Measurements from ENCODE around the gene NACAD.
"Not testable (repeated sequence)": the region's sequence is repeated elsewhere in the genome, so short reads cannot be mapped to it uniquely, and the experiment has no call there.

NACAD gene

GRCh38 chr7:45117582-45117981 is 28.8 kb upstream of the NACAD start:
- no peaks in the 10 kb centered on the region for H3K36me3 ChIP-seq (ENCODE audit: control insufficient read depth, insufficient read depth, low read length)
- 65 to 73% methylated on average over 4 of the region's 4 CpGs for WGBS, 2 experiments
- H3K27ac ChIP-seq (ENCODE audit: insufficient read depth, low read depth, low read length, poor library complexity, severe bottlenecking) = no peak overlapping the region
- no peaks in the 10 kb centered on the region for H3K9me3 ChIP-seq (ENCODE audit: control insufficient read depth, low read length)
- peaks cover 13% of the 10 kb centered on the region for H3K27me3 ChIP-seq (ENCODE audit: control insufficient read depth, insufficient read depth, low read length, poor library complexity, severe bottlenecking)
- no peak overlapping the region for H3K4me3 ChIP-seq (ENCODE audit: insufficient read depth, low read depth, low read length)
- no peaks in the 10 kb centered on the region for H3K4me1 ChIP-seq (ENCODE audit: control insufficient read depth, insufficient read depth, low read length)

- Histone ChIP-seq H3K27ac (ENCODE audit: insufficient read depth, low read depth, low read length, poor library complexity, severe bottlenecking) (no peak overlapping the region), H3K27me3 (ENCODE audit: control insufficient read depth, insufficient read depth, low read length, poor library complexity, severe bottlenecking) (peaks cover 13% of the 10 kb centered on the region), H3K4me3 (ENCODE audit: insufficient read depth, low read depth, low read length) (no peak overlapping the region), H3K36me3 (ENCODE audit: control insufficient read depth, insufficient read depth, low read length) (no peaks in the 10 kb centered on the region), H3K4me1 (ENCODE audit: control insufficient read depth, insufficient read depth, low read length) (no peaks in the 10 kb centered on the region), H3K9me3 (ENCODE audit: control insufficient read depth, low read length) (no peaks in the 10 kb centered on the region)
- 88 to 92% methylated on average over 1 of the region's 1 CpG for WGBS, 2 experiments
Measured at GRCh38 chr7:45116048-45116447, 27.3 kb upstream of the NACAD start.

DNA sequence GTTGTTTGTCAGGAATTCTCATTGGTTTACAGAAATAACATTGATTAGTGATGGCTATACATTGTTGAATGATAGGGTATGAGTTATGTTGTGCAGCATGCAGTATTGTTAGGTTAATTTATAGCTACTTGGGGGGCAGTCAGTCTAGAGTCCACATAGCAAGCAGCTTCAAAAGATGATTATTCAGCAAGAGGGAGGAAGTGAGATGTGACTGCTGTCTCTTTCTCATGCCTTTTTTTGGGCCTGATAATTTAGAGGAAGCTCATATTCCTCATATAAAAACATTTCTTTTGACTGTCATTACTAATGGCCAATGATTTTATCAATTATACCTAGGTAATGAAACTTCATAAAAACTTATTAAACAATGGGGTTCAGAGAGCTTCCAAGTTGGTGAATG is 26.2 kb upstream of the NACAD start:
- H3K4me3 ChIP-seq (ENCODE audit: insufficient read depth, low read depth, low read length) = no peak overlapping the region
- H3K4me1 ChIP-seq (ENCODE audit: control insufficient read depth, insufficient read depth, low read length) = no peaks in the 10 kb centered on the region
- H3K27me3 ChIP-seq (ENCODE audit: control insufficient read depth, insufficient read depth, low read length, poor library complexity, severe bottlenecking) = peaks cover 13% of the 10 kb centered on the region
- no peak overlapping the region for H3K27ac ChIP-seq (ENCODE audit: insufficient read depth, low read depth, low read length, poor library complexity, severe bottlenecking)
- no peaks in the 10 kb centered on the region for H3K36me3 ChIP-seq (ENCODE audit: control insufficient read depth, insufficient read depth, low read length)
- H3K9me3 ChIP-seq (ENCODE audit: control insufficient read depth, low read length) = no peaks in the 10 kb centered on the region

DNA sequence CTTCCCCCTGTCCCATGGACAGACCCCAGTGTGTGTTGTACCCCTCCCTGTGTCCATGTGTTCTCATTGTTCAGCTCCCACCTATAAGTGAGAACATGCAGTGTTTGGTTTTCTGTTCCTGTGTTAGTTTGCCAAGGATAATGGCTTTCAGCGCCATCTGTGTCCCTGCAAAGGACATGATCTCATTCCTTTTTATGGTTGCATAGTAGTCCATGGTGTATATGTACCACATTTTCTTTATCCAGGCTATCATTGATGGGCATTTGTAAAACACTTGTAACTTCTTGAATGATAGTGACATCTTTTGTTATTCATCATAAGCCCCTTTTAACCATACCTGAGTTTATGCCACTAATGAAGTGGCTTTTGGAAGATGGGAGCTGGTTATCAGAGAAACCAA is 25.5 kb upstream of the NACAD start:
- not testable (repeated sequence) for H3K4me3 ChIP-seq (ENCODE audit: insufficient read depth, low read depth, low read length); H3K36me3 ChIP-seq (ENCODE audit: control insufficient read depth, insufficient read depth, low read length)

DNA sequence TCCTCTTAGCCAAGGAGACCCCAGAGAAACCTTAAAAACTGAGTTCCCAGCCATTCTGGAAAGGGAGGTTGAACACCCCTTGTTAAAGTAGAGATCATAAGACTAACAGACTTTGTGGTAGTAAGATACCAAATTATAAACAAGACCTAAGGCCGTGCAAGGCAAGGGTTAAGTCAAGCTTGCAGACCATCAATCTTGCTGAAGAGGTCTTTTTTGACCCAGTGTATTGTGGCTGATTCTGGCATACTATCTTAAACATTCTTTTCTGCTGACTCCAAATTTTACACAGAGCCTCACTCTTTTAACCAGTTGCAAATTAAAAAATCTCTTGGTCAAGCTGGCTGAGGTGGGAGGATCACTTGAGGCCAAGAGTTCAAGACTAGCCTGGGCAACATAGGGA is 23.9 kb upstream of the NACAD start:
- Histone ChIP-seq H3K36me3 (ENCODE audit: control insufficient read depth, insufficient read depth, low read length) (peaks cover 16% of the 10 kb centered on the region), H3K4me1 (ENCODE audit: control insufficient read depth, insufficient read depth, low read length) (no peaks in the 10 kb centered on the region), H3K9me3 (ENCODE audit: control insufficient read depth, low read length) (no peaks in the 10 kb centered on the region), H3K27ac (ENCODE audit: insufficient read depth, low read depth, low read length, poor library complexity, severe bottlenecking) (peak overlapping the region; percentile 36), H3K27me3 (ENCODE audit: control insufficient read depth, insufficient read depth, low read length, poor library complexity, severe bottlenecking) (peaks cover 13% of the 10 kb centered on the region), H3K4me3 (ENCODE audit: insufficient read depth, low read depth, low read length) (peak overlapping the region; percentile 90)
- 95 to 100% methylated on average over 1 of the region's 1 CpG for WGBS, 2 experiments

More for the DNA sequence above, 25.5 kb upstream of the NACAD start:
- 65 to 95% methylated on average over 1 of the region's 1 CpG for WGBS, 2 experiments
- not testable (repeated sequence) for H3K27ac ChIP-seq (ENCODE audit: insufficient read depth, low read depth, low read length, poor library complexity, severe bottlenecking); H3K4me1 ChIP-seq (ENCODE audit: control insufficient read depth, insufficient read depth, low read length); H3K9me3 ChIP-seq (ENCODE audit: control insufficient read depth, low read length)
- peaks cover 13% of the 10 kb centered on the region for H3K27me3 ChIP-seq (ENCODE audit: control insufficient read depth, insufficient read depth, low read length, poor library complexity, severe bottlenecking)

GRCh38 chr7:45111298-45112223 is 22.8 kb upstream of the NACAD start, which contains the start of gene TBRG4:
TBRG4 (minus strand) TSS chr7:45111697; CDS start chr7:45109237, 2,460 bp downstream.
- peak within 1 kb of the TSS; percentile 90 for H3K4me3 ChIP-seq (ENCODE audit: insufficient read depth, low read depth, low read length)
- peak within 1 kb of the TSS; percentile 98 for H3K27ac ChIP-seq (ENCODE audit: insufficient read depth, low read depth, low read length, poor library complexity, severe bottlenecking)
- H3K27me3 ChIP-seq (ENCODE audit: control insufficient read depth, insufficient read depth, low read length, poor library complexity, severe bottlenecking) = peaks cover 13% of the 10 kb centered on the region
- peaks cover 27% of the 10 kb centered on the region for H3K36me3 ChIP-seq (ENCODE audit: control insufficient read depth, insufficient read depth, low read length)
- no peaks in the 10 kb centered on the region for H3K4me1 ChIP-seq (ENCODE audit: control insufficient read depth, insufficient read depth, low read length)
- no peaks in the 10 kb centered on the region for H3K9me3 ChIP-seq (ENCODE audit: control insufficient read depth, low read length)
- WGBS, 2 experiments = 0% methylated on average over 64 of the region's 64 CpGs

- Histone ChIP-seq H3K27ac (ENCODE audit: insufficient read depth, low read depth, low read length, poor library complexity, severe bottlenecking) (no peak overlapping the region), H3K27me3 (ENCODE audit: control insufficient read depth, insufficient read depth, low read length, poor library complexity, severe bottlenecking) (peaks cover 7% of the 10 kb centered on the region), H3K4me1 (ENCODE audit: control insufficient read depth, insufficient read depth, low read length) (no peaks in the 10 kb centered on the region), H3K9me3 (ENCODE audit: control insufficient read depth, low read length) (no peaks in the 10 kb centered on the region), H3K4me3 (ENCODE audit: insufficient read depth, low read depth, low read length) (no peak overlapping the region), H3K36me3 (ENCODE audit: control insufficient read depth, insufficient read depth, low read length) (peaks cover 50% of the 10 kb centered on the region)
- WGBS, 2 experiments = 95 to 96% methylated on average over 8 of the region's 8 CpGs
Measured at GRCh38 chr7:45108863-45109262, 20.1 kb upstream of the NACAD start.

- 93 to 97% methylated on average over 2 to 3 of the region's 3 CpGs for WGBS, 2 experiments
- no peaks in the 10 kb centered on the region for H3K9me3 ChIP-seq (ENCODE audit: control insufficient read depth, low read length)
- peaks cover 62% of the 10 kb centered on the region for H3K36me3 ChIP-seq (ENCODE audit: control insufficient read depth, insufficient read depth, low read length)
- H3K27me3 ChIP-seq (ENCODE audit: control insufficient read depth, insufficient read depth, low read length, poor library complexity, severe bottlenecking) = no peaks in the 10 kb centered on the region
- no peaks in the 10 kb centered on the region for H3K4me1 ChIP-seq (ENCODE audit: control insufficient read depth, insufficient read depth, low read length)
- no peak overlapping the region for H3K27ac ChIP-seq (ENCODE audit: insufficient read depth, low read depth, low read length, poor library complexity, severe bottlenecking)
- H3K4me3 ChIP-seq (ENCODE audit: insufficient read depth, low read depth, low read length) = no peak overlapping the region
Measured at GRCh38 chr7:45107356-45107755, 18.6 kb upstream of the NACAD start.

DNA sequence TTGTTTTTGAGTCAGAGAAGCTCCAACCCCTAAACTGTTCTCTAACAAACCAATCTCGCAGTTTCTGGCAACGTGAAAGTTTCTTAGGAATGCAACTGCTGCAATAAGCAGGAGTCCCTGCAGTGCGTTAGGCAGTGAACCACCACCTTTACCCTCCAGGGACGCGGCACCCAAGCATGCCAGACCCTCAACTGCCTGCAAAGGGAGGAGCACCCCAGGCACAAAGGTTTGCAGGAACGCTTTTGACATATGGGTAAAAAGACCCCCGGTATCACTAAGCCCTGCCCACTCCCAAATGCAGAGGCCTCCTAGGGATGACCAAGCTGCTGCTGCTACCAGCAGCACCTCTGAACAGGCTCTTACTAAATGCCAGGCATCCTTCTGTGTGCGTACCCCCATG is 18.1 kb upstream of the NACAD start:
- no peak overlapping the region for H3K4me3 ChIP-seq (ENCODE audit: insufficient read depth, low read depth, low read length)
- peaks cover 67% of the 10 kb centered on the region for H3K36me3 ChIP-seq (ENCODE audit: control insufficient read depth, insufficient read depth, low read length)
- no peaks in the 10 kb centered on the region for H3K27me3 ChIP-seq (ENCODE audit: control insufficient read depth, insufficient read depth, low read length, poor library complexity, severe bottlenecking)
- no peak overlapping the region for H3K27ac ChIP-seq (ENCODE audit: insufficient read depth, low read depth, low read length, poor library complexity, severe bottlenecking)
- no peaks in the 10 kb centered on the region for H3K4me1 ChIP-seq (ENCODE audit: control insufficient read depth, insufficient read depth, low read length)
- WGBS, 2 experiments = 83% methylated on average over 8 of the region's 8 CpGs
- no peaks in the 10 kb centered on the region for H3K9me3 ChIP-seq (ENCODE audit: control insufficient read depth, low read length)

- no peaks in the 10 kb centered on the region for H3K4me1 ChIP-seq (ENCODE audit: control insufficient read depth, insufficient read depth, low read length)
- WGBS, 2 experiments = 93 to 95% methylated on average over 8 of the region's 8 CpGs
- peaks cover 79% of the 10 kb centered on the region for H3K36me3 ChIP-seq (ENCODE audit: control insufficient read depth, insufficient read depth, low read length)
- no peaks in the 10 kb centered on the region for H3K27me3 ChIP-seq (ENCODE audit: control insufficient read depth, insufficient read depth, low read length, poor library complexity, severe bottlenecking)
- H3K9me3 ChIP-seq (ENCODE audit: control insufficient read depth, low read length) = no peaks in the 10 kb centered on the region
- H3K4me3 ChIP-seq (ENCODE audit: insufficient read depth, low read depth, low read length) = no peak overlapping the region
- no peak overlapping the region for H3K27ac ChIP-seq (ENCODE audit: insufficient read depth, low read depth, low read length, poor library complexity, severe bottlenecking)
Measured at GRCh38 chr7:45105588-45106188, 16.9 kb upstream of the NACAD start.

Data from ectodermal cell (in vitro differentiated cells).